Neural cell (in vitro differentiated cells): Measurements from ENCODE around the gene CFAP210.

Experiments
- EZH2 ChIP-seq: fragments of 200-600, 300-800 bp; shearing (Covaris generic), sonication (generic); IDR thresholded peaks from 2 replicates; pipeline ENCODE4 v1.6.1; 2014; ENCODE audit warnings: antibody characterized with exemption, low read length, borderline replicate concordance, mild to moderate bottlenecking; ENCODE audit not compliant: insufficient read depth, poor library complexity, severe bottlenecking
- POLR2AphosphoS5 ChIP-seq: IDR thresholded peaks from 2 replicates; pipeline ENCODE4 v1.6.1; 2012
- SMC3 ChIP-seq: fragments of 450-650 bp; conservative IDR thresholded peaks from 2 replicates; pipeline ENCODE4 v1.6.1; 2014; ENCODE audit warnings: antibody characterized with exemption, mild to moderate bottlenecking, moderate library complexity; ENCODE audit not compliant: poor library complexity

GRCh38 chr2:169662744-169663143 lies 31.5 kb downstream of the CFAP210 start:
- TF ChIP-seq SMC3 (no peak), POLR2AphosphoS5 (no peak), EZH2 (no peak)
